NCI-H1417 treated with DMSO at 0.1 percent for 48 hours (cell line): ENCODE measurements around the gene RIPOR2.
"Not testable (repeated sequence)": the region's sequence is repeated elsewhere in the genome, so short reads cannot be mapped to it uniquely, and the experiment has no call there.

Experiments
- DNase-seq: peaks from one replicate; lab custom pipeline; 2025; lab: John Stamatoyannopoulos, UW

The RIPOR2 gene

GRCh38 chr6:24763578-24763977 is 172.2 kb downstream of the RIPOR2 start:
- no peak for DNase-seq

- no peak for DNase-seq
Observed at GRCh38 chr6:24761851-24762250, 173.9 kb downstream of the RIPOR2 start.

DNA sequence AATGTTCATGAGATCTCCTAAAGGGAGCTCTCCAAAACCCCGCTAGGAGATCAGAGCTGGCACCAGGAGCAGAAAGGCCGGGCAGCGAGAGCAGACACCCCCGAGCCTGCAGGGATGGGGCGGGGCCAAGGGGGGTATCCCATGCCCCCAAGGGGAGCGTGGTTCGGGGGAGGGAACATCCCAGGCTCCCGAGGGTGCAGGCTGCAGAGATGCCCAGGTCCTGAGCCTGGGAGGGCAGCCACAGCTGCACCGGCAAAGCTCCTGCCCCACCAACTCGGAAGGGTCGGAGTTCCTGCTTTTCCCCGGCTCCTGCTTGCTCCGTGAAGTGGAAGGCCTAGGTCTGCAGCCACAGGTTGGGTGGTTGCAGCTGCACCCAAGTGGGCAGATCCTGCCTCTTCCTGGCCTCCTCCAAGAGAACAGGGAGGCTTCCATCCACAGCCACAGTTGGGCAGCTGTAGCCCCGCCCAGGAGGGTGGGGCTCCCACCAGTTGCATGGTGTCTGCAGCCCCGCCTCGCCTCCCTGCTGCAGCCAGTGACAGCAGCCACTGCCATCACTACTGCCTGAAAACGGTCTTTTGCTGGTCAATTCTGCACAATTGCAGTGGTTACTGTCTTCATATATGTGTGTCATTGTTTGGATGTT is 174.4 kb downstream of the RIPOR2 start:
- no peak for DNase-seq

DNA sequence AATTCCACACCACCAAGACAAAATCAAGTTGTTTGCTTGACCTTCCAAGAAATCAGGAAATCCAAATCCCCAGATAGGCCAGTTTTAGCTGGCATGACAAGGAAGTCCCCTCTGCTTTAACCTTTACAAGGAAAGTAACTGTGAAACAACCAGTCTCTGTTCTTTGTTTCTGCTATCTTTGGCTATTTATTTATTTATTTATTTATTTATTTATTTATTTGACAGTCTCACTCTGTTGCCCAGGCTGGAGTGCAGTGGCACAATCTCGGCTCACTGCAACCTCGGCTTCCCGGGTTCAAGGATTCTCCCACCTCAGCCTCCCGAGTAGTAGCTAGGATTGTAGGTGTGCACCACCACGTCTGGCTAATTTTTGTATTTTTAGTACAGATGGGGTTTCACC is 175.6 kb downstream of the RIPOR2 start:
- no peak for DNase-seq

- no peak for DNase-seq
Observed at GRCh38 chr6:24759718-24760117, 176.0 kb downstream of the RIPOR2 start.

- no peak for DNase-seq
Observed at GRCh38 chr6:24757611-24758010, 178.1 kb downstream of the RIPOR2 start.

- no peak for DNase-seq
Observed at GRCh38 chr6:24755279-24755678, 180.5 kb downstream of the RIPOR2 start.

GRCh38 chr6:24754378-24754777 is 181.4 kb downstream of the RIPOR2 start:
- DNase-seq = not testable (repeated sequence)
